ENCODE measurements around the gene B3GALT5.

- TF ChIP-seq, protein P1, sequence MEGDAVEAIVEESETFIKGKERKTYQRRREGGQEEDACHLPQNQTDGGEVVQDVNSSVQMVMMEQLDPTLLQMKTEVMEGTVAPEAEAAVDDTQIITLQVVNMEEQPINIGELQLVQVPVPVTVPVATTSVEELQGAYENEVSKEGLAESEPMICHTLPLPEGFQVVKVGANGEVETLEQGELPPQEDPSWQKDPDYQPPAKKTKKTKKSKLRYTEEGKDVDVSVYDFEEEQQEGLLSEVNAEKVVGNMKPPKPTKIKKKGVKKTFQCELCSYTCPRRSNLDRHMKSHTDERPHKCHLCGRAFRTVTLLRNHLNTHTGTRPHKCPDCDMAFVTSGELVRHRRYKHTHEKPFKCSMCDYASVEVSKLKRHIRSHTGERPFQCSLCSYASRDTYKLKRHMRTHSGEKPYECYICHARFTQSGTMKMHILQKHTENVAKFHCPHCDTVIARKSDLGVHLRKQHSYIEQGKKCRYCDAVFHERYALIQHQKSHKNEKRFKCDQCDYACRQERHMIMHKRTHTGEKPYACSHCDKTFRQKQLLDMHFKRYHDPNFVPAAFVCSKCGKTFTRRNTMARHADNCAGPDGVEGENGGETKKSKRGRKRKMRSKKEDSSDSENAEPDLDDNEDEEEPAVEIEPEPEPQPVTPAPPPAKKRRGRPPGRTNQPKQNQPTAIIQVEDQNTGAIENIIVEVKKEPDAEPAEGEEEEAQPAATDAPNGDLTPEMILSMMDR (IDR thresholded peaks at IDR 0.05): no peak
- no peak for TF ChIP-seq POLR2A (IDR thresholded peaks at IDR 0.05)
Measured at GRCh38 chr21:39645331-39645730, 32.6 kb downstream of the B3GALT5 start.

Measured in adrenal gland (tissue), 5 donors.